ENCODE results near the gene URGCP.

Gene URGCP

DNA sequence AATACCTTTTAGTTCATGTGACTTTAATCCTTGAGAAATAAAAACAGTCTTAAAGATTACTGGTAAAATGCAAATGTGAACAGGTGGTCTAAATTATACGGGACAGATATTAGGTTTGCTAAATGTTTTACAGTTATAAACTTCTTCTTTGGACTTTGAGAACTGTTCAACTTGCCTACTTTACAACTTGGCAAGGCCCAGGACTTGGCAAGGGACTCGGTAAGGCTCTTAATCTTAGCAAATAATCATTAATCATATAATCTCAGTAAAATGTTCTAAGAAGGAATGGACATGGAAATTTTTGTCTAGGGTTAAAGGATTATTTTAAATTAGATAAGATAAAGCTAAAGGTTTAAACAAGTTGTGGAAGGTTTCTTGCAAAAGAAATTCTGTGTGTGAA, 15.0 kb upstream of the URGCP start:
- TF ChIP-seq, protein P1, sequence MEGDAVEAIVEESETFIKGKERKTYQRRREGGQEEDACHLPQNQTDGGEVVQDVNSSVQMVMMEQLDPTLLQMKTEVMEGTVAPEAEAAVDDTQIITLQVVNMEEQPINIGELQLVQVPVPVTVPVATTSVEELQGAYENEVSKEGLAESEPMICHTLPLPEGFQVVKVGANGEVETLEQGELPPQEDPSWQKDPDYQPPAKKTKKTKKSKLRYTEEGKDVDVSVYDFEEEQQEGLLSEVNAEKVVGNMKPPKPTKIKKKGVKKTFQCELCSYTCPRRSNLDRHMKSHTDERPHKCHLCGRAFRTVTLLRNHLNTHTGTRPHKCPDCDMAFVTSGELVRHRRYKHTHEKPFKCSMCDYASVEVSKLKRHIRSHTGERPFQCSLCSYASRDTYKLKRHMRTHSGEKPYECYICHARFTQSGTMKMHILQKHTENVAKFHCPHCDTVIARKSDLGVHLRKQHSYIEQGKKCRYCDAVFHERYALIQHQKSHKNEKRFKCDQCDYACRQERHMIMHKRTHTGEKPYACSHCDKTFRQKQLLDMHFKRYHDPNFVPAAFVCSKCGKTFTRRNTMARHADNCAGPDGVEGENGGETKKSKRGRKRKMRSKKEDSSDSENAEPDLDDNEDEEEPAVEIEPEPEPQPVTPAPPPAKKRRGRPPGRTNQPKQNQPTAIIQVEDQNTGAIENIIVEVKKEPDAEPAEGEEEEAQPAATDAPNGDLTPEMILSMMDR (conservative IDR thresholded peaks at IDR 0.05; ENCODE audit: low read depth): no peak
- ChIA-PET CTCF (interaction anchor here (0.6 kb wide), 1 partner anchor 157 kb away, joined by 3 read pairs; no protein-coding TSS in a partner anchor), POLR2A (ENCODE audit: low non-redundant PET) (no interaction called here)

DNA sequence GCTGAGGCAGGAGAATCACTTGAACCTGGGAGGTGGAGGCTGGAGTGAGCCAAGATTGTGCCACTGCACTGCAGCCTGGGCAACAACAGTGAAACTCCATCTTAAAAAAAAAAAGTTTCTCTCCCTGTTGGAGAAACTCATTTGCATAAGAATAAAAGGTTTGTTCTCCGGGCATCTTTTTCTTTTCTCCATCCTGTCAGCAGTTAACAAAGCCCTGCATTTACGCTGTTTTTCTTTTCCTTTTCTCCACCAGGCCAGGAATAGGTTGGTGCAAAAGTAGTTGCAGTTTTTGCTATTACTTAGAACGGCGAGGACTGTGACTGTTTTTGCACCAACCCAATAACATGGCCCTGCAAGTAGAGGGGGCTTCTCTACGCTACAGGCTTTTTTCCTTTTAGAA, 9.5 kb upstream of the URGCP start:
- TF ChIP-seq, protein P1 (conservative IDR thresholded peaks at IDR 0.05; ENCODE audit: low read depth): no peak
- H3K27ac ChIP-seq: no peak overlapping the region
- CTCF ChIA-PET: no interaction called here
- POLR2A ChIA-PET (ENCODE audit: low non-redundant PET): no interaction called here
- DNase-seq (ENCODE audit: low spot score): no peak

More for the DNA sequence above, 15.0 kb upstream of the URGCP start:
- DNase-seq (ENCODE audit: low spot score): no peak
- no peak overlapping the region for H3K27ac ChIP-seq

DNA sequence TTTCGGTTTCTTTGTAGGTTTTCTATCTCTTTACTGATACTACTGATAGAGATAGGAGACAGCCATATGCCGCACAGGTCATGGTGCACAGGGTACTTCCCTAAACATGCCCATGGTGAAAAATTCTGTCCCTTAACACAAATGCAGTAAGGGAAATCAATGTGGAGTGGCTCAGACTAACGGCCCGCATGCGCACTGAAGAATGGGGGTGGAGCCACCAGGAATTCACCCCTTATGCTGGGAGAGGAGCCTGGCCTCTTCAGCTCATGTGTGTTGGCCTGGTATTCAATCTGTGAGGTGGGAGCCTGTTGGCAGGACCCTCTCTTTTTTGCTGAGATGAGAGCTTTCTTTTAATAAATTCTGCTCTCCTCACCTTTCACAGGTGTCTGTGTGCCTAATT, 8.4 kb upstream of the URGCP start:
- H3K27ac ChIP-seq: no peak overlapping the region
- CTCF ChIA-PET: interaction anchor here (0.5 kb wide), 1 partner anchor 907 kb away, joined by 5 read pairs; no protein-coding TSS in a partner anchor
- POLR2A ChIA-PET (ENCODE audit: low non-redundant PET): no interaction called here
- DNase-seq (ENCODE audit: low spot score): no peak
- TF ChIP-seq, protein P1 (conservative IDR thresholded peaks at IDR 0.05; ENCODE audit: low read depth): no peak

DNA sequence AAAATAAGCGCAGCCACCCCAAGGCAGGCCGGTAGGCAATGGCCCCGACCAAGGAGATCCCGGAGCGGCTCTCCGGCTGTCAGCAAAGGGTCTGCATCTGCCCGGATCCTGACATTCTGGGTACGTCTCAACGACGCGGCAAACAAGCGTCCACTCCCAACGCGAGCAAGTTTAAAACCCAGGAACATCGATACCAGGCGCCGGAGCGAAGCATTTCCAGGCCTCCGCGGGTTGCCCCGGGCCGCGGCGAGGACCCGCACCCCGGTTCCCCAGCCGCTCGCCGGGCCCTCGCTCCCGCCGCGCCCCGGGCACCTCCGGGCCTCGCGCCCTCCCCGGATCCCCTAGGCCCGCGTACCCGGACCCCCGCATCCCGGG, 453 bp downstream of the URGCP start:
- POLR2A ChIA-PET (ENCODE audit: low non-redundant PET): no interaction called here
- DNase-seq (ENCODE audit: low spot score): peak; percentile 56
- TF ChIP-seq, protein P1 (conservative IDR thresholded peaks at IDR 0.05; ENCODE audit: low read depth): no peak
- CTCF ChIA-PET: no interaction called here
- peak overlapping the region; percentile 85 for H3K27ac ChIP-seq

DNA sequence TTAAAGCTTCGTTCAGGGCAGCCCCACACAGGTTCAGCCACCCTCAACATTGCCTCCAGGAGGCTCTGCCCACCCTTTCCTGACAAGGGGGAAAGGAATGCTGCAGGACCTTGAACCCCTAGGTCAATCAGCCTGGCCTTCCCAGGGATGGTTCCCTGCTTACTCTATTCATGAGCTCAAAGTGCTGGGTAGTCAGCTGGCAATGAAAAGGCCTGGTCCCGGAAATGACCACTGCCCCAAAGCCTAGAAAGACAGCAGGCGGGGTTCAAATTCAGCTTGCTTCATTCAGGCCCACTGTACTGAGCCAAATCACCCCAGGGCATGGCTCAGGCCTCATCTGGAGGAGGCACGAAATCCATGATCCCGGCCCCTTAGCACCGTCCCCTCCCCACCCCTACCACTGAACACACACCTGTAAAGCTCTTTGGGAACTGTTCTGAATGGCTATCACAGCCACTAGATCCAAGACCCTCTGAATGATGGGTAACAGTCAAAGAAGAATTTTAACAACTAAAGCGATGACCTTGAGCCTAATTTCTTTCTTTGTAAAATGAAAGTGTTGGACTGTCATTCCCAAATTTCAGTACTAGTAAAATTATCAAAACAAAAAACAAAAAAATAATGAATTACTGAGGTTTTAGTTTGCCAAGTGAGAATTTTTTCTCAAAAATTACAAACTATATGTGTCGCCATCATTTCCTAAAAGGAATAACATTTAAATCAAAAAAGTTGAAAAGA, 1.0 kb downstream of the URGCP start:
- DNase-seq (ENCODE audit: low spot score): peak; percentile 76
- peak overlapping the region; percentile 85 for H3K27ac ChIP-seq
- TF ChIP-seq, protein P1 (conservative IDR thresholded peaks at IDR 0.05; ENCODE audit: low read depth): no peak
- CTCF ChIA-PET: interaction anchor here (0.6 kb wide), 1 partner anchor 53 kb away, joined by 3 read pairs; no protein-coding TSS in a partner anchor
- POLR2A ChIA-PET (ENCODE audit: low non-redundant PET): no interaction called here

DNA sequence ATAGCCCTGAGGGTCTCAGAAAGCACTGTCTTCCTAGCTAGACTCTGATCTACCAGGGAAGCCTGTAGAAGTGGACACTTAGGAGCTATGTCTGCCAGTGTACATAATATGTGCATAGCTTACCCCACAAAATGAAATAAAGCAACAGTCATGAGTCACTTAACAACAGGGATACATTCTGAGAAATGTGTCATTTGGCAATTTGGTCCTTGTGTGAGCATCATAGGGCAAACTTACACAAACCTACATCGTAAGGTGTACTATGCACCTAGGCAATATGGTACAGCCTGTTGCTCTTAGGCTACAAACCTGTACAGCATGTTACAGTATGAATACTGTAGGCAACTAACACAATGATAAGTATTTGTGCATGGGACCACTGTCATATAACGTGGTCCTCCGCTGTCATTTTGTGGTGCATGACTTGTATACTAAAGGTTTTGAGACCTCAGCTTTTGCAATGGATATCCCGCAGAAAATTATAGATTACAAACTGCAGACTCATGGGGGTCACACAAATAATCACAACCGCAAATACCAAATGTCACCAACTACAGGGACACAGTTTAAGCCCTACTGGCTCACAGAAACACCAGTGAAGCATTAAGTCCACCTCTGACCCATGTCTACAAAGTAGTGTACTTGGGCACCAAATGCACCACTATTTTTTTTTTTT, 1.7 kb downstream of the URGCP start:
- ChIA-PET CTCF (interaction anchor here (0.6 kb wide), 1 partner anchor 54 kb away, joined by 3 read pairs; no protein-coding TSS in a partner anchor), POLR2A (ENCODE audit: low non-redundant PET) (no interaction called here)
- DNase-seq (ENCODE audit: low spot score): no peak
- H3K27ac ChIP-seq: peak overlapping the region; percentile 85
- TF ChIP-seq, protein P1 (conservative IDR thresholded peaks at IDR 0.05; ENCODE audit: low read depth): no peak
